ENCODE measurements around the gene AFAP1L2.

Gene AFAP1L2

DNA sequence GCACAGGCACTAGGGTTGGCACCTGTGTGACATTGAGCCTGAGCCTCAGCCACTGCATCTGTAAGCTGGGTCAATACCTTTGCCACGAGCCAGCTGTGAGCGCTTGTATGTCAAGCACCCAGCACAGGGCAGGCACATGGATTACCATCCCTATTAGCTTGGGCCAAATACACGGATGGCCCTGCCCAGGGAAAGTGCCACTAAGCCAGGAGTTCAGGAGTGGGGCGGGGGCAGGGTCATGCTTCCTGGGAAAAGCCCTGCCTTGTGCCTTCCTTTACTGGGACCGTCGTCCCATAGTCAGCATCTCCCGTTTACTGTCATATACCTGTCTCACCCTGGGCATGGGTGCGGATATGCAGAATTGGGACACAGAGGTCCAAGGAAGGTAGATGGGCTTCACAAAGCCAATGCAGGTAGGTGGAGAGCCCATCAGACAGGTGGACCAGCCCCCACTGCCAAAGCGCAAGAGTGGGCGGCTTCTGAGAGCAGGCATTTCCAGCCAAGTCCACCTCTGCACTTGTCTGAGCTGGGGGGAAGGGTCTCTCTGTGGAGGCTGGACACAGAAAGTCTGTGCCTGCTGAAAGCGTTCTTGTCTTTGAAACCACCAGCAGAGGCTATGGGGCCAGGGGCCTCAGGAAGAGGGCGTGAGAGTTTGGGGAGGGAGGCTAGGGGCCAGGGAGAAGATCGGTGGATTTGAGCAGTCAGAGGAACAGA lies 92.6 kb downstream of the AFAP1L2 start:
- peaks cover 11% of the 10 kb centered on the region for H3K4me1 ChIP-seq (ENCODE audit: insufficient read depth, low read length)

DNA sequence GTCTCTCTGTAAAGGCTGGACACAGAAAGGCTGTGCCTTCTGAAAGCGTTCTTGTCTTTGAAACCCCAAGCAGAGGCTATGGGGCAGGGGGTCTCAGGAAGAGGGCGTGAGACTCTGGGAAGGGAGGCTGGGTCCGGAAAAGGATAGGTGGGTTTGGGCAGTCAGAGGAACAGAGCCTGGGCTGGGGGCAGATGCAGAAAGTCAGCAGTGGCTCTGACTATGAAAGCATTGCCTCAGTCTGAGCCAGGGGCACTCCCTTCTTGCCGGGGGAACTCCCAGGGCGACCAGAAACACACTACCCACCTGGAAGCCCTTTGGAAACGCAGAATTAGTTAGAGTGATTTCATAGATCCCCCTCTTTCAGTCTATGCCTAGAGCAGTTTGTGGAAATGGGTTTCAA lies 93.3 kb downstream of the AFAP1L2 start:
- no peaks in the 10 kb centered on the region for H3K36me3 ChIP-seq (ENCODE audit: insufficient read depth, low read length)
- no peaks in the 10 kb centered on the region for H3K9me3 ChIP-seq (ENCODE audit: low read length)
- H2AFZ ChIP-seq (ENCODE audit: low read depth, low read length), result no peak overlapping the region
- H3K27me3 ChIP-seq (ENCODE audit: insufficient read depth, low read length), result no peaks in the 10 kb centered on the region
- H3K4me1 ChIP-seq (ENCODE audit: insufficient read depth, low read length), result peaks cover 11% of the 10 kb centered on the region
- no peak overlapping the region for H3K4me3 ChIP-seq (ENCODE audit: low read length)

More for the DNA sequence above, 92.6 kb downstream of the AFAP1L2 start:
- Histone ChIP-seq H2AFZ (ENCODE audit: low read depth, low read length) (no peak overlapping the region), H3K4me3 (ENCODE audit: low read length) (no peak overlapping the region), H3K9me3 (ENCODE audit: low read length) (no peaks in the 10 kb centered on the region), H3K27me3 (ENCODE audit: insufficient read depth, low read length) (no peaks in the 10 kb centered on the region), H3K36me3 (ENCODE audit: insufficient read depth, low read length) (no peaks in the 10 kb centered on the region)

DNA sequence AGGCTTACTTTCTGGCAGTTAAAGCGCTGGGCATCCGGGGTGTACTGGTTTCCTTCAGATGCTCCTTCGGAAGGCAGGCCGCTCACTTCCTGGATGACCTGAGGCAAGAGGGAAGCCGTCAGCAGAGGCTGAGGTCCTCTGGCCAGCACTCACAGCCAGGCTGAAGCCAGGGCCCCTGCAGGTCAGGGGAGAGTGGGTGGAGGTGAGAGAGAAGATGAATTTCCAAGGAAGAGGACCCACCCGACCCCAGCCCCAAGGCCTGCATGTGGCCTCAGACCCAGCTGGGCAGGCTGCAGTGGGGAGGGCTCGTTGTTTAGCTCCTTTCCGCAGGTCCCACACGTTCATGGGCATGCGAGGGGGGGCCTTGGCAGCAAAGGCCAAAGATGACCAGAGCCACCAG lies 94.0 kb downstream of the AFAP1L2 start:
- H3K36me3 ChIP-seq (ENCODE audit: insufficient read depth, low read length), result no peaks in the 10 kb centered on the region
- peaks cover 11% of the 10 kb centered on the region for H3K4me1 ChIP-seq (ENCODE audit: insufficient read depth, low read length)
- H3K4me3 ChIP-seq (ENCODE audit: low read length), result no peak overlapping the region

DNA sequence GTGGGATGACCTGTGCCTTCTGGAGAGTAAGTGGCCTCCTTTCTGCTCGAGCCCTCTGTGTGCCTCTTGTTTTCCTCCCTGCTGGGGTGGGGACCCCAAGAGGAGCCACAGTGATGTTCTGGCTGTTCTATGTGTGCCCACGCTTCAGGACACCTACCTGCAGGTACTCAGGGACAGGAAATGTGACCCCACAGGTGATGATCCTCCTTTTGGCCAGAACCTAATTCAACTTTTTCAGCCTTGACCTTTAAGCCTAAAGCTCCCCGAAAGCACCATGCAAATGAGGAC lies 95.0 kb downstream of the AFAP1L2 start:
- no peak overlapping the region for H2AFZ ChIP-seq (ENCODE audit: low read depth, low read length)
- H3K4me3 ChIP-seq (ENCODE audit: low read length), result no peak overlapping the region
- peaks cover 12% of the 10 kb centered on the region for H3K4me1 ChIP-seq (ENCODE audit: insufficient read depth, low read length)
- no peaks in the 10 kb centered on the region for H3K9me3 ChIP-seq (ENCODE audit: low read length)
- no peaks in the 10 kb centered on the region for H3K36me3 ChIP-seq (ENCODE audit: insufficient read depth, low read length)
- no peaks in the 10 kb centered on the region for H3K27me3 ChIP-seq (ENCODE audit: insufficient read depth, low read length)

More for the DNA sequence above, 94.0 kb downstream of the AFAP1L2 start:
- H2AFZ ChIP-seq (ENCODE audit: low read depth, low read length), result no peak overlapping the region
- H3K9me3 ChIP-seq (ENCODE audit: low read length), result no peaks in the 10 kb centered on the region
- H3K27me3 ChIP-seq (ENCODE audit: insufficient read depth, low read length), result no peaks in the 10 kb centered on the region

DNA sequence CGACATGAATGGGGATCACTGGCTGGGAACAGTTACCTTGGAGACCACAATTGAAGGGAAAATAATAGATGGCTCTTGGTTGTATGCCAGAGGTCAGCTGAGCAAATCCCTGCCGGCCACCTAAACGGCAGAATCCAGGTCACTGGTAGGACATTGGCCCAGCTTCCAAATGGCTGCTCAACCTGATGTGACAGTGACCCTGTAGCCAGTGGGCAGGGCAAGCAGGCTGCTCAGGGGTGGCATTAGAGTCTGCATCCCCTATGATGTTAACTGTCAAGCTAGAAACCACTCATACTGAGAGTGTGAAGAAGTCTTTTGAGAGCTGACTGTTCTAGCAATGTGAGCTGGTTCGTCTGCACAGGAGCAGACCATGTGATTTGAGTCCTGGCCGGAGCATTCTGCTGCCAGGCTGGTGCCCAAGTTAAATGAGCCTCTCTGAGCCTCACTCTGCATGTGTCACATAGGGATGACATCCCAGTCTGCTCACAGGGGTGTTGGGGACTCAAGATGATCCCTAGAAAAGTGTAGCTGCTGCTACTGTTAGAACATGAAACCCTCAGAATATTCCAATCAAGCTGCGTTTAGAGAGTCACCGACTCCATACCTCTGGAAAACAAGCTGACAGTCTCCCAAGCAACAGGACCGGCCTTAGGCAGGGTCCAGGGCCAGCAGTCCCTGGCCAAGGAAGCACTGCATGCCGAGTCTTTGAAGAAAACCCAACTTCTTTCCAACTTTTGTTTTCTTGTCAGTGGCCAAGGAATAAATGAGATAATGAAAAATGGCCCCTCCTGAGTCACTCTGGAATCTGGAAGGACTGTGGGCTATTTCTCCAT lies 95.6 kb downstream of the AFAP1L2 start:
- H3K4me3 ChIP-seq (ENCODE audit: low read length), result no peak overlapping the region
- H3K9me3 ChIP-seq (ENCODE audit: low read length), result no peaks in the 10 kb centered on the region
- H3K4me1 ChIP-seq (ENCODE audit: insufficient read depth, low read length), result peaks cover 15% of the 10 kb centered on the region
- no peaks in the 10 kb centered on the region for H3K36me3 ChIP-seq (ENCODE audit: insufficient read depth, low read length)
- H2AFZ ChIP-seq (ENCODE audit: low read depth, low read length), result no peak overlapping the region
- no peaks in the 10 kb centered on the region for H3K27me3 ChIP-seq (ENCODE audit: insufficient read depth, low read length)

DNA sequence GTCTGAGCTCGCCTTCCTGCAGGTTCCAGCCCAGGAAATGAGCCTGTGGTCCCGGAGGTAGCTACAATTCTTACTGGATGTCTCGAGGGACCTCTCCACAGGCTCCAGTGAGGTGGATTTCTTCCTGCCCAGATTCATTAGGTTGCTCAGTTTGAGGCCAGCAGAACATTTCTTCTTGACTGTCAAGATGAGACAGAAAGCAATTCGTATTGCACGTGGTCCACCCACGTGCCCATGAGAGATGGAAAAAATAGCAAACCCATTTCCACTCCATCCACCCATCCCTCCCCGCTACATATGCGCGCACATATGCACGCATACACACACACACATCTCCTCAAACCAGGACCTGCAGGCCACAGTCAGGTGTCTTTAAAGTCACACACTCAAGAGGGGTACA lies 96.6 kb downstream of the AFAP1L2 start:
- H3K4me3 ChIP-seq (ENCODE audit: low read length), result no peak overlapping the region

DNA sequence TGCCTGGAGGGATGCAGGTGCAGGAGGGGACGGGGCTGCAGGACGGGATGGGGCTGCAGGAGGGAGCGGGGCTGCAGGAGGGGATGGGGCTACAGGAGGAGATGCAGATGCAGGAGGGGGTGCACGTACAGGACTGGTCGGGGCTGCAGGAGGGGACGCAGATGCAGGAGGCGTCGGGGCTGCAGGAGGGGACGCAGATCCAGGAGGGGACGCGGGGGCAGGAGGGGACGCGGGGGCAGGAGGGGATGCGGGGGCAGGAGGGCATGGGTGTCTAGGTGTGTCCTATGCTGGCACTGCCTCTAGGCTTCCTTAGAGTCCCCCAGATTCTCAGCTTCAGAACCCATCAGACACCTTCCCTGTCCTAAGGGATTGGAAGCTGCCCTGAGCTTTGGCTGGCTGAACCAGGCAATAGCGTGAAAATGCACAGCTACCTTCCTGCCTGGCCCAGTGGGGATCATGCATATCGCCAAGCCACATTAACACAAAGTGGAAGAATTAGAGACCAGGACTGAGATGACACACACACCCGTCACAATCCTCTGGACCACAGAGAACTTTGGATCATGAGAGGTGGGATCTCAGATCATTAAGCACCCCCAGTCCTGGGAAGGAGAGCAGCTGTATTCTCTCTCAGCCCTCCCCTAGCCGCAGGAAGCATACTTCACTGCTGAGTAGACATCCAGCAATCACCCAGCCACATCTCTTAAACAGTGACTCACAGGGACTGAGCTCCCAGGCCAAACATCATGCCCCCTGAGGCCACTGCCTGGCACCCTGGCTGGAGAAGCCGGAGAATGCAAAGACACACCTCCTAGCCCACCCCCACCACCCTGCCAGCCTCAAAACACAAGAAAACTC lies 98.0 kb downstream of the AFAP1L2 start:
- no peak overlapping the region for H2AFZ ChIP-seq (ENCODE audit: low read depth, low read length)
- H3K9me3 ChIP-seq (ENCODE audit: low read length), result no peaks in the 10 kb centered on the region
- no peaks in the 10 kb centered on the region for H3K36me3 ChIP-seq (ENCODE audit: insufficient read depth, low read length)
- H3K4me3 ChIP-seq (ENCODE audit: low read length), result no peak overlapping the region
- H3K4me1 ChIP-seq (ENCODE audit: insufficient read depth, low read length), result peaks cover 15% of the 10 kb centered on the region
- H3K27me3 ChIP-seq (ENCODE audit: insufficient read depth, low read length), result no peaks in the 10 kb centered on the region

More for the DNA sequence above, 96.6 kb downstream of the AFAP1L2 start:
- Histone ChIP-seq H3K4me1 (ENCODE audit: insufficient read depth, low read length) (peaks cover 15% of the 10 kb centered on the region), H3K9me3 (ENCODE audit: low read length) (no peaks in the 10 kb centered on the region), H2AFZ (ENCODE audit: low read depth, low read length) (no peak overlapping the region), H3K36me3 (ENCODE audit: insufficient read depth, low read length) (no peaks in the 10 kb centered on the region), H3K27me3 (ENCODE audit: insufficient read depth, low read length) (no peaks in the 10 kb centered on the region)

DNA sequence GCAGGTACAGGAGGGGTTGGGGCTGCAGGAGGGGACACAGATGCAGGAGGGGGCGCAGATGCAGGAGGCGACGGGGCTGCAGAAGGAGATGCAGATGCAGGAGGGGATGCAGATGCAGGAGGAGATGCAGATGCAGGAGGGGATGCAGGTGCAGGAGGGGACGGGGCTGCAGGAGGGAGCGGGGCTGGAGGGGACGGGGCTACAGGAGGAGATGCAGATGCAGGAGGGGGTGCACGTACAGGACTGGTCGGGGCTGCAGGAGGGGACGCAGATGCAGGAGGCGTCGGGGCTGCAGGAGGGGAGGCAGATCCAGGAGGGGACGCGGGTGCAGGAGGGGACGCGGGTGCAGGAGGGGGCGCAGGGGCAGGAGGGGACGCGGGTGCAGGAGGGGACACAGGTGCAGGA lies 98.8 kb downstream of the AFAP1L2 start:
- no peaks in the 10 kb centered on the region for H3K36me3 ChIP-seq (ENCODE audit: insufficient read depth, low read length)
- H3K4me1 ChIP-seq (ENCODE audit: insufficient read depth, low read length), result peaks cover 15% of the 10 kb centered on the region
- no peaks in the 10 kb centered on the region for H3K9me3 ChIP-seq (ENCODE audit: low read length)
- H3K4me3 ChIP-seq (ENCODE audit: low read length), result peak overlapping the region; percentile 60
- no peaks in the 10 kb centered on the region for H3K27me3 ChIP-seq (ENCODE audit: insufficient read depth, low read length)
- no peak overlapping the region for H2AFZ ChIP-seq (ENCODE audit: low read depth, low read length)

DNA sequence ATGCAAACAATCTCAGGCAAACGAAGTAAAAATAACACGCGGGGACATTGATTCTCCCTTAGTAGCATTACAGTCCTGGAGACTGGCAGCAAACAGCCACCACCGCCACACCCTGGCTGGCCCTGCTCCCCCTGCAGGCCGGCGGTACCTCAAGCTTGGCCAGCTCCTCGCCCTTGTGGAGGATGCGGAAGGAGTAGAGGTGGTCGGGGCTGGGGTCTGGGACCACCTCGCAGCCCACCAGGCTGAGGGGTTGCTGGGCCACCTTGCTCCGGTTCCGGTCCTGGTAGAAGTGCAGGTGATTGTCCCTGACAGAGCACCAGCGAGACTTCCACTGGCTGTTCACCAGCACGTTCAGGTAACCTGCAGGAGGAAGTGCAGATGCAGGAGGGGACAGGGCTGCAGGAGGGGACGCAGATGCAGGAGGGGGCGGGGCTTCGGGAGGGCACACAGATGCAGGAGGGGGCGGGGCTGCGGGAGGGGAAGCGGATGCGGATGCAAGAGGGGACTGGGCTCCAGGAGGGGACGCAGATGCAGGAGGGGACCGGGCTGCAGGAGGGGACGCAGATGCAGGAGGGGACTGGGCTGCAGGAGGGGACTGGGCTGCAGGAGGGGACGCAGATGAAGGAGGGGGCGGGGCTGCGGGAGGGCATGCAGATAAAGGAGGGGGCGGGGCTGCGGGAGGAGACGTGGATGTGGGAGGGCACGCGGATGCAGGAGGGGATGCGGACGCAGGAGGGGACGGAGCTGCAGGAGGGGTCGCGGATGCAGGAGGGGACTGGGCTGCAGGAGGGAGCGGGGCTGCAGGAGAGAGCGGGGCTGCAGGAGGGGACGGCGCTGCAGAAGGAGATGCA lies 99.5 kb downstream of the AFAP1L2 start:
- Histone ChIP-seq H3K36me3 (ENCODE audit: insufficient read depth, low read length) (no peaks in the 10 kb centered on the region), H2AFZ (ENCODE audit: low read depth, low read length) (peak overlapping the region; percentile 80), H3K27me3 (ENCODE audit: insufficient read depth, low read length) (no peaks in the 10 kb centered on the region), H3K4me1 (ENCODE audit: insufficient read depth, low read length) (peaks cover 15% of the 10 kb centered on the region), H3K4me3 (ENCODE audit: low read length) (peak overlapping the region; percentile 60), H3K9me3 (ENCODE audit: low read length) (no peaks in the 10 kb centered on the region)

DNA sequence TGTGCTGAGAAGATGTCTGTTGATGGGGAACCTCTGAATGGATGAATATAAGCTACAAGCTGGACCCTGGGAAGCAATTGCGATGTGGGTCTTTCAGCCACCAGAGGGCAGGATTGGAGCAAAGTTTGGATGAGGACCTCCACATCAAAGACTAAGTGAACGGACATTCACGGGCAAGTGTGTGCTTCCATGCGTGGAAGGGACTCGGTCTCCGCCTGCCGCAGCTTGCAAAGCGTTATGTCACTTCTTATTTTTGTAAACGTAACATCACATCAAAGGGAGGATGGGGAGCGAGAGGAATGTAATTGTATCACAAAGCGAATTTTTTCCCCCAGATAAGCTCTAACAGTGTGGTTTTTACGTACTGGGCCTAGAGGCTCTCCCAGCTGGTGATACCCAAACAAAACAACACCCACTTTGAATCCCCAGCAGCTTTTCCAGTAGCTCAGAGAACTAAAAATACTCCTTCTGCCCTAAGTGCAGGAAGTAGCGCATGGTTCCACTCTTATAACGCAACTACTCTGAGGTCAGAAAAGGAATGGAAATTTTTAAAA lies 100.2 kb downstream of the AFAP1L2 start:
- peak overlapping the region; percentile 80 for H2AFZ ChIP-seq (ENCODE audit: low read depth, low read length)
- H3K9me3 ChIP-seq (ENCODE audit: low read length), result no peaks in the 10 kb centered on the region
- H3K36me3 ChIP-seq (ENCODE audit: insufficient read depth, low read length), result no peaks in the 10 kb centered on the region
- H3K4me1 ChIP-seq (ENCODE audit: insufficient read depth, low read length), result peaks cover 15% of the 10 kb centered on the region
- H3K4me3 ChIP-seq (ENCODE audit: low read length), result peak overlapping the region; percentile 60
- H3K27me3 ChIP-seq (ENCODE audit: insufficient read depth, low read length), result no peaks in the 10 kb centered on the region

DNA sequence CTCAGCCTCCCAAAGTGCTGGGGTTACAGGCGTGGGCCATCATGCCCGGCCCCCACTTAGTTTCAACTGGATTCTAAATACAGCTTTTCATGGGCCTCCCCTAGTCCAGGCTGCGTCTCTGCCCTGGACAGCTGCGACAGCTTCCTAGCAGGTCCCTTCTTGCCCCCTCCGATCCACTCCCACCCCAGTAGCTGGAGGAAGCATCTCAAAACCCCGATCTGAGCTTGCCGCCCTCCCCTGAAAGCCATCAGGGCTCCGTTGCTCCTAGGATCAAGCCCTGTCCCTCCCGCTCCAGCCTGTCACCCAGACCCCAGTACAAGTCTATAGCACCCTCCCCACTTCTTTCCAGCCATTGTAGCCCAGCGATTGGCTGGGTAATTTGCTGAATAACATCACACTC lies 100.7 kb downstream of the AFAP1L2 start:
- H3K36me3 ChIP-seq (ENCODE audit: insufficient read depth, low read length), result no peaks in the 10 kb centered on the region
- peaks cover 11% of the 10 kb centered on the region for H3K4me1 ChIP-seq (ENCODE audit: insufficient read depth, low read length)
- no peaks in the 10 kb centered on the region for H3K27me3 ChIP-seq (ENCODE audit: insufficient read depth, low read length)
- H3K4me3 ChIP-seq (ENCODE audit: low read length), result no peak overlapping the region
- H2AFZ ChIP-seq (ENCODE audit: low read depth, low read length), result peak overlapping the region; percentile 80
- no peaks in the 10 kb centered on the region for H3K9me3 ChIP-seq (ENCODE audit: low read length)
